DND-41 (cell line): ENCODE results near the gene CFAP77.

Experiments
- ATAC-seq: fragments of 200-7000 bp; cut with Tn5 transposase; 3 replicates; pipeline ENCODE4 v1.9.1; 2021; ENCODE audit warnings: low read depth; ENCODE audit not compliant: insufficient read depth
- DNase-seq: peaks from one replicate; pipeline ENCODE4 v3.0.0-alpha.2; 2020
- H2AFZ ChIP-seq: 2 replicates; pipeline ENCODE4 v1.6.0; 2012; ENCODE audit warnings: low read depth, low read length
- H3K27ac ChIP-seq: 2 replicates; pipeline ENCODE4 v1.5.1; 2012; ENCODE audit warnings: low read length, inconsistent platforms
- H3K27me3 ChIP-seq: fragments of 200-600 bp; sonication (generic); 2 replicates; pipeline ENCODE4 v1.6.0; 2012; ENCODE audit warnings: low read length, mild to moderate bottlenecking, inconsistent platforms; ENCODE audit not compliant: insufficient read depth, poor library complexity
- H3K36me3 ChIP-seq: 2 replicates; pipeline ENCODE4 v1.5.1; 2012; ENCODE audit warnings: low read length, inconsistent platforms; ENCODE audit not compliant: insufficient read depth
- H3K4me1 ChIP-seq: 2 replicates; pipeline ENCODE4 v1.5.1; 2012; ENCODE audit warnings: mild to moderate bottlenecking, low read length; ENCODE audit not compliant: insufficient read depth
- H3K4me2 ChIP-seq: 2 replicates; pipeline ENCODE4 v1.6.0; 2012; ENCODE audit warnings: mild to moderate bottlenecking, moderate library complexity, low read length, inconsistent platforms; ENCODE audit not compliant: insufficient read depth
- H3K4me3 ChIP-seq, 2 experiments: fragments of 200-600 bp in 1 of 2; shearing (Covaris generic) in 1 of 2; 2 replicates each; pipeline ENCODE4 v1.5.1; 2012 to 2016; ENCODE audit warnings: inconsistent platforms in 2 of 2, low read length in 2 of 2, mild to moderate bottlenecking in 2 of 2, low read depth in 1 of 2, moderate library complexity in 1 of 2
- H3K79me2 ChIP-seq: 2 replicates; pipeline ENCODE4 v1.6.0; 2012; ENCODE audit warnings: low read length, inconsistent platforms; ENCODE audit not compliant: insufficient read depth
- H3K9ac ChIP-seq: 2 replicates; pipeline ENCODE4 v1.6.0; 2012; ENCODE audit warnings: low read depth, mild to moderate bottlenecking, inconsistent platforms, low read length, moderate library complexity
- H3K9me3 ChIP-seq: 2 replicates; pipeline ENCODE4 v1.5.1; 2012; ENCODE audit warnings: low read length, moderate library complexity, mild to moderate bottlenecking, inconsistent platforms; ENCODE audit not compliant: insufficient read depth, severe bottlenecking
- H4K20me1 ChIP-seq: 2 replicates; pipeline ENCODE4 v1.6.0; 2012; ENCODE audit warnings: low read length; ENCODE audit not compliant: insufficient read depth
- CTCF ChIP-seq: IDR thresholded peaks from 2 replicates; pipeline ENCODE4 v1.5.1; 2012; ENCODE audit warnings: borderline replicate concordance, low read length, moderate library complexity, mild to moderate bottlenecking; ENCODE audit not compliant: poor library complexity, severe bottlenecking; ENCODE audit errors: extremely low read depth
- EZH2 ChIP-seq: IDR thresholded peaks from 3 replicates; pipeline ENCODE4 v1.6.1; 2012; ENCODE audit warnings: borderline replicate concordance, low read depth, mild to moderate bottlenecking, moderate library complexity, low read length, inconsistent platforms; ENCODE audit not compliant: severe bottlenecking

The CFAP77 gene

GRCh38 chr9:132412089-132412488 lies 2.1 kb downstream of the CFAP77 start:
- TF ChIP-seq CTCF (peak; percentile 63), EZH2 (no peak)
- Histone ChIP-seq H3K4me1 (peaks cover 13% of the 10 kb centered on the region), H3K4me3 (no peak overlapping the region), H4K20me1 (no peaks in the 10 kb centered on the region; the same call in 1 of the 2 replicates), H3K27ac (no peak overlapping the region), H3K9me3 (no peaks in the 10 kb centered on the region), H3K27me3 (peaks cover 35% of the 10 kb centered on the region), H3K9ac (no peak overlapping the region), H3K36me3 (no peaks in the 10 kb centered on the region), H3K79me2 (no peaks in the 10 kb centered on the region), H2AFZ (no peak overlapping the region), H3K4me2 (no peak overlapping the region)
- peak; percentile 67; the same call in 2 of the 3 replicates for ATAC-seq
- peak; percentile 26 for DNase-seq

- Histone ChIP-seq H3K4me2 (no peak overlapping the region), H3K9ac (no peak overlapping the region), H3K9me3 (no peaks in the 10 kb centered on the region), H3K27me3 (peaks cover 35% of the 10 kb centered on the region), H2AFZ (no peak overlapping the region), H3K27ac (no peak overlapping the region), H3K36me3 (no peaks in the 10 kb centered on the region), H4K20me1 (no peaks in the 10 kb centered on the region; the same call in 1 of the 2 replicates), H3K4me1 (peaks cover 10% of the 10 kb centered on the region), H3K4me3 (no peak overlapping the region), H3K79me2 (no peaks in the 10 kb centered on the region)
- TF ChIP-seq EZH2 (no peak), CTCF (no peak)
- ATAC-seq, result no peak
- DNase-seq, result no peak
These were observed 3.9 kb downstream of the CFAP77 start for GRCh38 chr9:132413926-132414325.

DNA sequence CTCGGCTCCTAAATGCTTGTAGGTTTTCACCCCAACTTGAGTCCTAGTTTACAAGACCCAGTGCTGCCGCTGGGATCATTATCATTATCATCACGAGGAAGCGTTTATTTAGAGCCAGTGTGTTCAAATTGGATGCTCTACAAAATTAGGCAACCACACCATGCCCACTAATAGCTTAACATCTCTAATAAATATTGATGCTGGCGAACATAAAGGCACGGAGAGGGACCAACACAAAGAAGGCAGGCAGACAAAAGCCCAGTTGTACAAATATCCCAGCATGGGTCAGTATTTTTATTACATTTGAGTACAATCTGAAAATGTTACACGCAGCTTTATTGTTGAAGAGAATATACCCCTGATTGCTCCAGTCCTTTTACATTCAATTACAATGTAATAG lies 4.7 kb downstream of the CFAP77 start:
- peaks cover 10% of the 10 kb centered on the region for H3K4me1 ChIP-seq
- H3K79me2 ChIP-seq, result no peaks in the 10 kb centered on the region
- no peak overlapping the region for H3K27ac ChIP-seq
- H3K4me2 ChIP-seq, result no peak overlapping the region
- H3K36me3 ChIP-seq, result no peaks in the 10 kb centered on the region
- peaks cover 40% of the 10 kb centered on the region for H3K27me3 ChIP-seq
- H2AFZ ChIP-seq, result no peak overlapping the region
- H4K20me1 ChIP-seq, result no peaks in the 10 kb centered on the region; the same call in 1 of the 2 replicates
- H3K9me3 ChIP-seq, result no peaks in the 10 kb centered on the region
- DNase-seq, result no peak
- no peak overlapping the region for H3K4me3 ChIP-seq
- no peak overlapping the region for H3K9ac ChIP-seq
- ATAC-seq, result no peak
- TF ChIP-seq CTCF, result no peak
- TF ChIP-seq EZH2, result no peak

DNA sequence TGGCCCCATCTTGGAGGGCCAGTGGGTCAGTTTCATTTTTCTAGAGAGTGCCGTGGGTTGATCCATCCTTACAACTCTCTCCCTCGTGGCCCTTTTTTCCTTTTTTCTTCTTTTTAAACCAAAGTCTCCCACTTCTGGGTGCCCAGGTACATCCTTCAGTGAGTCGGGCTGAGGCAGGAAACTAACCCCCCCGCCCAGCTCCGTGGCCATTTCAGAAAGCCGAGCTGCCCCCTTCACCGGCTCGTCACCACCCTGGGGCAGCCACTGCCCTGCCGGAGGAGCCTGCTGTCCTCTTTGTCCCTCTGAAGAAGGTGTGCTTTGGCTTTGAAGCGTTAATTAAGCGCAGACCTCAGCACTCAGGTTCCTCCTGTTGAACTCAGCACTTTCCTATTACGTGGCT lies 5.2 kb downstream of the CFAP77 start:
- Histone ChIP-seq H2AFZ (no peak overlapping the region), H3K4me3 (no peak overlapping the region), H4K20me1 (no peaks in the 10 kb centered on the region; the same call in 1 of the 2 replicates), H3K36me3 (no peaks in the 10 kb centered on the region), H3K27ac (no peak overlapping the region), H3K4me1 (peaks cover 10% of the 10 kb centered on the region), H3K79me2 (no peaks in the 10 kb centered on the region), H3K4me2 (no peak overlapping the region), H3K9ac (no peak overlapping the region), H3K27me3 (peaks cover 40% of the 10 kb centered on the region), H3K9me3 (no peaks in the 10 kb centered on the region)
- ATAC-seq, result no peak
- peak; percentile 38 for TF ChIP-seq EZH2
- TF ChIP-seq CTCF, result no peak
- no peak for DNase-seq
